K562 (cell line): Measurements from ENCODE around the gene SMG1. TPM values are rescaled to one million over a fixed set of nuclear protein-coding genes. Genes with fewer than 3 reads are reported as not detected.
"Not testable (repeated sequence)": the region's sequence is repeated elsewhere in the genome, so short reads cannot be mapped to it uniquely, and the experiment has no call there.

ENCODE experiments used
- ATAC-seq: fragments of 200-7000 bp; cut with Tn5 transposase; 3 replicates; pipeline ENCODE4 v1.9.1; 2020; ENCODE audit warnings: moderate library complexity
- BruUV-seq: library from RNA; stranded (reverse); fragments of 400-500 nt; replicated peaks from 2 replicates; lab custom pipeline; 2021; lab: Mats Ljungman, UMichigan
- CTCF ChIA-PET: fragments of 300-600 bp; formaldehyde crosslinking; extraction: SDS; loops from one replicate; lab custom pipeline; 2021; ENCODE audit warnings: low intra/inter-chr PET ratio; lab: Yijun Ruan, JAX
- POLR2A ChIA-PET: fragments of 300-600, 350-650 bp; sonication (Branson Sonifier 250); formaldehyde crosslinking; extraction: SDS; loops from one replicate; lab custom pipeline; 2021; ENCODE audit warnings: antibody characterized with exemption, inconsistent platforms; lab: Yijun Ruan, JAX
- DNase-seq, 4 experiments: peaks; one replicate each; pipeline versions ENCODE4 v3.0.0 to v3.0.0-alpha.2; 2011 to 2018; ENCODE audit warnings: low spot score in 3 of 4, mixed read lengths in 3 of 4; ENCODE audit errors: extremely low read depth in 1 of 4
- FAIRE-seq: peaks from 2 replicates; lab custom pipeline; 2011; peaks lifted over from hg19 to GRCh38; lab: Jason Lieb, UNC
- H2AFZ ChIP-seq: 2 replicates; pipeline ENCODE4 v1.6.0; 2011; ENCODE audit warnings: low read depth, low read length, control low read depth, inconsistent platforms
- H3K27ac ChIP-seq: fragments of 200-600 bp; 3 replicates; pipeline ENCODE4 v1.8.0; 2011; ENCODE audit warnings: low read depth, mild to moderate bottlenecking, control low read depth, inconsistent platforms, low read length, moderate library complexity, mixed read lengths; ENCODE audit errors: extremely low read depth
- H3K27me3 ChIP-seq, 2 experiments: fragments of 300-600 bp in 1 of 2; 2 replicates in 1 of 2; 3 replicates in 1 of 2; pipeline versions ENCODE4 v1.6.0 to v1.8.0; 2011; ENCODE audit warnings: inconsistent platforms in 2 of 2, low read length in 2 of 2, mild to moderate bottlenecking in 1 of 2, mixed read lengths in 1 of 2, moderate library complexity in 1 of 2; ENCODE audit not compliant: control insufficient read depth in 2 of 2, insufficient read depth in 2 of 2
- H3K36me3 ChIP-seq: fragments of 300-600 bp; 3 replicates; pipeline ENCODE4 v1.8.0; 2011; ENCODE audit warnings: mild to moderate bottlenecking, low read length, inconsistent platforms; ENCODE audit not compliant: control insufficient read depth, insufficient read depth
- H3K4me1 ChIP-seq, 2 experiments: fragments of 200-600 bp in 1 of 2; replicated peaks in 1 of 2; 2 replicates in 1 of 2; 3 replicates in 1 of 2; pipeline versions ENCODE4 v1.5.1 to v1.8.0; 2011; ENCODE audit warnings: inconsistent platforms in 2 of 2, low read length in 2 of 2, mild to moderate bottlenecking in 1 of 2, mixed read lengths in 1 of 2, moderate library complexity in 1 of 2; ENCODE audit not compliant: control insufficient read depth in 2 of 2, insufficient read depth in 2 of 2
- H3K4me2 ChIP-seq: 2 replicates; pipeline ENCODE4 v1.6.1; 2011; ENCODE audit warnings: low read length, control low read depth, inconsistent platforms, mixed read lengths; ENCODE audit not compliant: insufficient read depth
- H3K4me3 ChIP-seq: fragments of 200-600 bp; sonication (generic), shearing (Covaris generic); 2 replicates; pipeline ENCODE4 v1.5.1; 2016; ENCODE audit warnings: control low read depth, inconsistent platforms
- H3K79me2 ChIP-seq: fragments of 200-600 bp; 3 replicates; pipeline ENCODE4 v1.8.0; 2011; ENCODE audit warnings: low read length, inconsistent platforms; ENCODE audit not compliant: control insufficient read depth, insufficient read depth
- H3K9ac ChIP-seq, 2 experiments: 2 replicates each; pipeline versions ENCODE4 v1.6.0 to v1.6.1; 2011; ENCODE audit warnings: low read depth in 2 of 2, low read length in 2 of 2, control low read depth in 1 of 2, inconsistent platforms in 1 of 2, mild to moderate bottlenecking in 1 of 2, mixed read lengths in 1 of 2; ENCODE audit not compliant: insufficient read depth in 1 of 2
- H3K9me1 ChIP-seq: one replicate; pipeline ENCODE4 v1.6.0; 2011; ENCODE audit warnings: inconsistent platforms, mild to moderate bottlenecking, low read length, moderate library complexity; ENCODE audit not compliant: control insufficient read depth, insufficient read depth
- H3K9me3 ChIP-seq: replicated peaks from 2 replicates; pipeline ENCODE4 v1.5.1; 2011; ENCODE audit warnings: low read depth, low read length, inconsistent platforms; ENCODE audit not compliant: control insufficient read depth, insufficient read depth
- H4K20me1 ChIP-seq: replicated peaks from 2 replicates; pipeline ENCODE4 v1.6.1; 2011; ENCODE audit warnings: low read length, inconsistent platforms, mixed read lengths; ENCODE audit not compliant: control insufficient read depth, insufficient read depth
- whole genome bisulfite sequencing: fragments of 100-300 bp; shearing (Covaris generic); methylation state at CpG from one replicate; pipeline ENCODE4 v1.1.6; 2016; ENCODE audit warnings: low coverage, mixed read lengths; ENCODE audit not compliant: insufficient coverage; ENCODE audit errors: missing lambda C conversion rate; 5-methylcytosine and 5-hydroxymethylcytosine counted together
- in situ Hi-C: fragments of 300-500 bp; cut with MboI; formaldehyde crosslinking; loops from 4 replicates; pipeline ENCODE4 v1.15.0; 2018; ENCODE audit warnings: inconsistent platforms, mixed read lengths
- intact Hi-C: fragments of 100-400 bp; cut with micrococcal nuclease; formaldehyde crosslinking; loops from 2 replicates; pipeline ENCODE4 v1.14.2; 2022
- polyA plus RNA-seq, 8 experiments: library from polyadenylated mRNA; depleted of rRNA in 4 of 8; stranded (reverse) in 5 of 8; unstranded in 3 of 8; fragments of >200 nt; fragmentation: Nextera tagmentation in 2 of 8; fragmentation: Illumina TruSeq in 1 of 8; extraction: Ambion mirVana in 2 of 8; extraction: Trizol in 1 of 8; gene quantifications; 2 replicates each; pipeline versions ENCODE4 v1.2.1 to v1.2.3, GENCODE V29; 2011 to 2014; ENCODE audit warnings: inconsistent platforms in 1 of 8, missing spikeins in 1 of 8
- total RNA-seq, 7 experiments: library from RNA; depleted of rRNA in 6 of 7; stranded (reverse); fragments of >200 nt in 6 of 7; fragmentation: Illumina TruSeq in 2 of 7; extraction: Trizol in 2 of 7; gene quantifications; 2 replicates each; pipeline versions ENCODE4 v1.2.1 to v1.2.3, GENCODE V29; 2011 to 2021; ENCODE audit warnings: low replicate concordance in 1 of 7
- TF ChIP-seq, protein P1 (sequence below): sonication (generic); formaldehyde crosslinking; IDR thresholded peaks from 2 replicates; pipeline ENCODE4 v1.8.1; 2023; ENCODE audit warnings: mild to moderate bottlenecking, missing genetic modification reagents

Gene SMG1
- total and polyA plus RNA-seq, 9 of the 15 experiments (the other 6 are each of a cell fraction or from before 2014, with no cell fraction given): 3.4 to 54.8 (median 32.0) TPM

DNA sequence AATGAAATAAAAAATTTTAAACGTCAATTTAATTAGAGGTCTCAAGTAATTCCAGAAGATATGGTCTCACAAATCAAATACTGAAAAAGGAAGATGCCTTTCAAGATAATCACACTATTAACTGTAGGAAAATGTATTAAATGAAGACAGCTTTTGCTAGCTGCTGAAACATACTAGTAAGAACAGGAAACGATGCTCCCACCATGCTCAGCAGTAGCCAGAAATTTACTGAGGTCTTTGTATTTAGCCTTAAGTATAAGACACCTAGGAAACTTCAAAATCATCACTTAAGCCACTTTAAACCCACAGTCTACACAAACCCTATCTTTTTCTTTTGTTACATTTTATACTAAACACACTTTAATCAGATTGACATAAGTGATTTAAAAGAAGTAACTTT lies 16.6 kb downstream of the SMG1 start:
- intact Hi-C loops, H3K4me3 ChIP-seq: not testable (repeated sequence)

DNA sequence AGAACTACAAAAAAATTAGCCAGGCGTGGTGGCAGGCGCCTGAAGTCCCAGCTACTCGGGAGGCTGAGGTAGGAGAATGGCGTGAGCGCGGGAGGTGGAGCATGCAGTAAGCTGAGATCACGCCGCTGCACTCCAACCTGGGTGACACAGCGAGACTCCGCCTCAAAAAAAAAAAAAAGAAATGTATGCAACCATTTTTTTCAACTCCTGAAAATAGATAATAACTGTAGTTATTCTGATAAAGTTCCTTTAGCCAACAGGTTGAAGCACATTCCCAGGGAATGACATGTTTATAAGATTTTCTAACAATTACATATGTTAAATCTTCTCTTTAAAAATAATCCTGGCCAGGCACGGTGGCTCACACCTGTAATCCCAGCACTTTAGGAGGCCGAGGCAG lies 17.5 kb downstream of the SMG1 start:
- FAIRE-seq, H3K4me1 ChIP-seq: not testable (repeated sequence)
- TF ChIP-seq, protein P1, sequence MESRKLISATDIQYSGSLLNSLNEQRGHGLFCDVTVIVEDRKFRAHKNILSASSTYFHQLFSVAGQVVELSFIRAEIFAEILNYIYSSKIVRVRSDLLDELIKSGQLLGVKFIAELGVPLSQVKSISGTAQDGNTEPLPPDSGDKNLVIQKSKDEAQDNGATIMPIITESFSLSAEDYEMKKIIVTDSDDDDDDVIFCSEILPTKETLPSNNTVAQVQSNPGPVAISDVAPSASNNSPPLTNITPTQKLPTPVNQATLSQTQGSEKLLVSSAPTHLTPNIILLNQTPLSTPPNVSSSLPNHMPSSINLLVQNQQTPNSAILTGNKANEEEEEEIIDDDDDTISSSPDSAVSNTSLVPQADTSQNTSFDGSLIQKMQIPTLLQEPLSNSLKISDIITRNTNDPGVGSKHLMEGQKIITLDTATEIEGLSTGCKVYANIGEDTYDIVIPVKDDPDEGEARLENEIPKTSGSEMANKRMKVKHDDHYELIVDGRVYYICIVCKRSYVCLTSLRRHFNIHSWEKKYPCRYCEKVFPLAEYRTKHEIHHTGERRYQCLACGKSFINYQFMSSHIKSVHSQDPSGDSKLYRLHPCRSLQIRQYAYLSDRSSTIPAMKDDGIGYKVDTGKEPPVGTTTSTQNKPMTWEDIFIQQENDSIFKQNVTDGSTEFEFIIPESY (CRISPR knock-in tag): peak; percentile 55
- TF ChIP-seq, all 486 proteins: peak for 1; not testable (repeated sequence) for 485
- H3K79me2 ChIP-seq: peaks cover 75% of the 10 kb centered on the region
- POLR2A ChIA-PET, H3K27ac ChIP-seq, H2AFZ ChIP-seq, H4K20me1 ChIP-seq, DNase-seq, H3K4me2 ChIP-seq, H3K9me1 ChIP-seq, H3K9ac ChIP-seq, H3K9me3 ChIP-seq, ATAC-seq, intact Hi-C loops, H3K36me3 ChIP-seq, H3K27me3 ChIP-seq, CTCF ChIA-PET, H3K4me3 ChIP-seq, BruUV-seq, in situ Hi-C loops: not testable (repeated sequence)
- whole genome bisulfite sequencing: 83% methylated on average over 8 of the region's 12 CpGs

More for the DNA sequence above, 16.6 kb downstream of the SMG1 start:
- FAIRE-seq, H3K9me3 ChIP-seq, ATAC-seq, in situ Hi-C loops, DNase-seq, H3K9ac ChIP-seq, H3K36me3 ChIP-seq, BruUV-seq, H3K4me2 ChIP-seq, H3K27ac ChIP-seq, H2AFZ ChIP-seq, CTCF ChIA-PET, H3K27me3 ChIP-seq, POLR2A ChIA-PET, H4K20me1 ChIP-seq, H3K9me1 ChIP-seq, H3K4me1 ChIP-seq: not testable (repeated sequence)
- WGBS: 43% methylated on average over 1 of the region's 2 CpGs
- peaks cover 82% of the 10 kb centered on the region for H3K79me2 ChIP-seq

DNA sequence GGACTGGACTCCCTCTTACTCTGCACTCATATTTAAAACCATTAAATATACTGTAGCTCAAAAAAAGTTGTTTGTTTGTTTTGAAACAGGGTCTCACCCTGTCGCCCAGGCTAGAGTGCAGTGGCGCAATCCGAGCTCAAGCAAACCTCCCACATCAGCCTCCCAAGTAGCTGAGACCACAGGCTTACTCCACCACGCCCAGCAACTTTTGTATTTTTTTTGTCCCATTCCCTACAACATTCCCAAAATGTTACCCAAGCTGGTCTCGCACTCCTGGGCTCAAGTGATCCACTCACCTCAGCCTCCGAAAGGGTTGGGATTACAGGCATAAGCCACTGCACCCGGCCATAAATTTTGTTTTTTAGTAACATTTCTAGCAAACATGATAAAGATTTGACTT lies 23.4 kb downstream of the SMG1 start:
- H4K20me1 ChIP-seq, H3K9me3 ChIP-seq, POLR2A ChIA-PET, in situ Hi-C loops, H3K4me1 ChIP-seq, H3K36me3 ChIP-seq, H3K27me3 ChIP-seq, intact Hi-C loops, CTCF ChIA-PET, H3K4me3 ChIP-seq, H3K9me1 ChIP-seq, H3K27ac ChIP-seq, ATAC-seq, BruUV-seq, DNase-seq, H3K9ac ChIP-seq, H3K4me2 ChIP-seq, H2AFZ ChIP-seq, FAIRE-seq: not testable (repeated sequence)
- peaks cover 56% of the 10 kb centered on the region for H3K79me2 ChIP-seq
- WGBS: 68% methylated on average over 5 of the region's 7 CpGs
